ENCODE results near the gene A4GALT.

Gene A4GALT

GRCh38 chr22:42664976-42665831, 55.5 kb downstream of the A4GALT start:
- no peak for DNase-seq
- in situ Hi-C loops (cut with MboI; ENCODE audit: low pct_unique_long_range_greater_than_20kb, low sequenced_read_pairs) = no loop called here

DNA sequence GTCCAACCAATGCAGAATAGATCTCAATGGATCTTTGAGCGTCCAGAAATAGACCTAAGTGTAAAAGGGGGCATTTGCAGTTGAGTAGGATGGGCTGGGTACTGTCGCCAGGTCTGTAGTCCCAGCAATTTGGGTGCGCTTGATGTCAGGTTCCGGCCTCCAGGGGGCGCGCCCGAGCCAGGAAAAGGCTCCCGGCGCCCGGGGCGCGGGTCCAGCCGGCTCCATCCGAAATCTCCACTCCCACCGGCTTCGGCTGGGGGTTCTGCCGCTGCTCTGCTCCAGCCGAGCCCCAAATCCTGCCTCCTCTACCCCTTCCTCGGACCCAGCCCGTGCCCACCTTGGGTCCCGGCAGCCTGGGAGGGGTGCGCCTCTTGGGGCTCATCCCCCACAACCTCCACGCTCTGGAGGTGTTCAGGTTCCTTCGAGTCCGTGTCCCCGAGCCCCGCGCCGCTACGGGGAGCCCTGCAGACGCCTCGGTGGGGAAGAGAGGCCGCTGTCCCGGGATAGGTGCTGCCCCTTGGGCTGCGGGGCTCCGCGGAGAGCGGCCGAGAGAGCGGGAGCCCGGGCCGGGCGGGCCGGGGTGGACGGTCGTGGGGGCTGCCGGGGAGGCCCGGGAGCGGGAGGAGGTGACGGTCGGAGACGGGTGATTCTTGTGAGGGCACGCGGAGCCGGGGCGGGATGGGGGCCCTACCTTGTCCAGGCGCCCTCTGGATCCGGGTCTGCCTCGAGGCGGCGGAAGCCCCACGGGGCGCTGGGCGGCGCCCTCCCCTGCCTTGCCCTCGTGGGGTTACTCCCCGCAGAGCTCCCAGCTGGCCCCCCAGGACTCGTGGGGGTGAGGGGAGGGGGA, 58.5 kb downstream of the A4GALT start:
- in situ Hi-C loops (cut with MboI; ENCODE audit: low pct_unique_long_range_greater_than_20kb, low sequenced_read_pairs) = no loop called here
- peak; percentile 82 for DNase-seq

- DNase-seq = no peak
- in situ Hi-C loops (cut with MboI; ENCODE audit: low pct_unique_long_range_greater_than_20kb, low sequenced_read_pairs) = no loop called here
These were observed 64.1 kb downstream of the A4GALT start for GRCh38 chr22:42656578-42656977.

DNA sequence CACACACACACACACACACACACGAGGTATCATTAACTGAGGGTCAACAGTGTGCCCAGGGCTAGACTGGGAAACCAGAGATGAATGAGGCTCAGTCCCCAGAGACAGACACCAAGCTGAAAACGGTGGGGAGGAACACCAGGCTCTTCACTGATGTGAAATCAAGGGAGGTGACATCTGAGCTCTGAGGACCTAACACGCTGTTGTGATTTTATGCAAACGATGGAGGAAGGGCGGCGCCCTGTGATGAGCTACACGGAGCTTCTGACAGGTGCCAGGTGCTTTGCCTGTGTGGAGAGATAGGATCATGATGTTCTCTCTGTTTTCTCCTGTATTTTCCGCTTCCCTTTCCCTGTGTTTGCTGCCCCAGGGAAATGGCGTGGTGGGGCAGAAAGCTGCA, 65.0 kb downstream of the A4GALT start:
- no peak for DNase-seq
- in situ Hi-C loops (cut with MboI; ENCODE audit: low pct_unique_long_range_greater_than_20kb, low sequenced_read_pairs) = no loop called here

DNA sequence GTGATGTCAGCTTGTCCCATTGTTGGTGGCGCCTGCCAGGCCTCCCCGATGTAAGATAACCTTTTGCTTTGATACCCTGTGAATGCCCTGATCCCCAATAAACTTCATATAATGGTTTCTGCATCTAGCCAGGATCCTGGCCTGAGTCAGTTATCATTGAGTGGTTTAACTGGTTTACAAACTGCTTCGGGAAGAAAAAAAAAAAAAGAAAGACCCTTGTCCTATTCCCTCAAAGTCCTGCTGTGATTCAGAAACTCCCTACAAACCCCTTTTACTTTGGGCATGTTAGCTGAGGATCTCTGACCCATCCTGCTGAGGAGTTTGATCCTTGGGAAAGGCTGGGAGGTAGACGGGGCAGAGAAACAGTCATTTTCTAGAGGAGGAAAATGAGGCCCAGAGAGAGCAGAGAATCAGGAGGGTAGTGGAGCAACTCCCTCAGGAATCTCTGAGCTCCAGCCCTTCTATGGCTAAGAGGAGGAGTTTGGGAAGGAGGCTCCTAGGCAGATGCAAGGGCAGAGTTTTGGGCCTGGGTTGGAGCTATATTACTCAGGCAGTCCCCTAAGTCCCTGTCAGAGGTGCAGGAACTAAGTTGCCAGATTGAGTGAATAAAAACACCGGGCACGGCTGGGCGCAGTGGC, 66.1 kb downstream of the A4GALT start:
- no peak for DNase-seq
- in situ Hi-C loops (cut with MboI; ENCODE audit: low pct_unique_long_range_greater_than_20kb, low sequenced_read_pairs) = no loop called here

DNA sequence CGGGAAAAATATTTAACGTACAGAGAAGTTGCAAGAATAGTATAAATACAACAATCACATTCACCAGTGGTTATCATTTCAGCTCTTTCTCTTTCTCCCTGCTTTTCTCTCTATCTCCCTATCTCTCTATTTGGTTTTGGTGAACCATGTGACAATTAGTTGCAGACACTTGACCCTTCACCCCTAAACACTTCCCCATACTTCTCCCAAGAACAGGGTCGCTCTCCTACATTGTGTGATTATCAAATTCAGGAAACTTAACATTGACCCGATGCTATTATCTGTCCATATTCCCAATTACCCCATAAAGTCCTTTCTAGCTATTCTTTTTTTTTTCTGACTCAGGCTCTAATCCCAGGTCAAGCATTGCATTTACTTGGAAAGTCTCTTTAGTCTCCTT, 66.7 kb downstream of the A4GALT start:
- in situ Hi-C loops (cut with MboI; ENCODE audit: low pct_unique_long_range_greater_than_20kb, low sequenced_read_pairs) = no loop called here
- DNase-seq = no peak

DNA sequence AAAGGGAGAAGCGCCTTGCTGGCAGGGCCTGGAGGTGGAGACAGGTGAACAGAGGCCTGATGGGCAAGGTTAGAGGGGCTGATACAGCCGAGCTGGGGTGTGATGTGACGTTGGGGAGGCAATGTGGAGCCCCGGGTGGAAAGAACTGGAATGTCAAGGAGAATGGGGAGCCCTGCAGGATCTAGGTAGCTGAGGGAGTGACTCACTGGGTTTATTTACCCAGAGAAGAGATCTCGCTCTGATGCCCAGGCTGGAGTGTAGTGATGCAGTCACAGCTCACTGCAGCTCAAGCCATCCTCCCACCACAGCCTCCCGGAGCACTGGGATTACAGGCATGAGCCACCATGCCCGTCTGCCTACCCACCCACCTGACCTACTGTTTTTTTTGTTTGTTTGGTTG, 69.5 kb downstream of the A4GALT start:
- in situ Hi-C loops (cut with MboI; ENCODE audit: low pct_unique_long_range_greater_than_20kb, low sequenced_read_pairs) = no loop called here
- DNase-seq = no peak

- peak; percentile 74 for DNase-seq
- in situ Hi-C loops (cut with MboI; ENCODE audit: low pct_unique_long_range_greater_than_20kb, low sequenced_read_pairs) = no loop called here
These were observed 71.2 kb downstream of the A4GALT start, which contains the start of gene CYB5R3 for GRCh38 chr22:42649246-42650099. CYB5R3 (minus strand) TSS chr22:42649392; CDS start chr22:42649315, 77 bp downstream.

- in situ Hi-C loops (cut with MboI; ENCODE audit: low pct_unique_long_range_greater_than_20kb, low sequenced_read_pairs) = no loop called here
- DNase-seq = peak; percentile 47
These were observed 72.1 kb downstream of the A4GALT start for GRCh38 chr22:42648368-42649245.

- DNase-seq = no peak
- in situ Hi-C loops (cut with MboI; ENCODE audit: low pct_unique_long_range_greater_than_20kb, low sequenced_read_pairs) = no loop called here
These were observed 72.7 kb downstream of the A4GALT start for GRCh38 chr22:42648017-42648367.

DNA sequence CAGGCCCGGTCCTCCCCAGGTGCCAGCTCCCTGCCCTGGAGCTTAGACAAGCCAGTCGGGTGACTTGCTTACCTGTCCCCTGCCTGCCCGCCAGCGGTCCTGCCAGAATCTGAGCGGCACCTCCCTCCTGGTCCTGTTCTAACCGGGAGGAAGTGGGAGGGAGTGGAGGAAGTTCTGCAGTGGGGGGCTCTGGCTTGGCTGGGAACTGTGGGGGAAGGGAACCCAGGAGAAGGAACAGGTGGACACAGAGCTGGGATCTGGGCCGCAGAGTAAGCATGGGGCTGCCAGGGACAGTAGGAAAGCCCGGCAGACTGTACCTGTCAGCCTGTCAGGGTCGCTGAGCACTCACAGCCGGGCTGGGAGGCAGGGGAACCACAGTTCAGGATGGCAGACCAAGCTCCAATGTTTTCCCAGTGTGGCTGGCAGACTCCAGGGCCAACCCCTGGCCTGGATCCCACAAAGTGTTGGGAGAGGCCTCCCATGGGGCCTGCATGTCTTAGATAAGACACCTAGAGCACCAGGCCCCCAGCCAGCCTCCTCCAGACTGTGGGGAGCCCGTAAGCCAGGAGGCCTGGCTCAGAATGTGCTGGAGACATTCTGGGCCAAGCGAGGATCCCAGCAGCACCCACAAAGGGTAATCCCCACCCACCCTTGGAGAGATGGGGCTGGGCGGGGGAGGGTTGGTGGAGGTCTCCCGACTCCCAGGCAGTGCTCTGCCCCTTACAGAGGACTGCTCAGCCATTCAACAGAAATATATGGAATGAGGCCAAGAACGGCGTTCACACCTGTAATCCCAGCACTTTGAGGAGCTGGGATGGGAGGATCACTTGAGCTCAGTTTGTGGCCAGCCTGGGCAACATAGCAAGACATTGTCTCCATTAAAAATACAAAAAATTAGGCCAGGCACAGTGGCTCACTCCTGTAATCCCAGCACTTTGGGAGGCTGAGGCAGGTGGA, 73.8 kb downstream of the A4GALT start:
- in situ Hi-C loops (cut with MboI; ENCODE audit: low pct_unique_long_range_greater_than_20kb, low sequenced_read_pairs) = no loop called here
- DNase-seq = peak; percentile 14

- DNase-seq = no peak
- in situ Hi-C loops (cut with MboI; ENCODE audit: low pct_unique_long_range_greater_than_20kb, low sequenced_read_pairs) = no loop called here
These were observed 74.6 kb downstream of the A4GALT start for GRCh38 chr22:42645938-42646568.

DNA sequence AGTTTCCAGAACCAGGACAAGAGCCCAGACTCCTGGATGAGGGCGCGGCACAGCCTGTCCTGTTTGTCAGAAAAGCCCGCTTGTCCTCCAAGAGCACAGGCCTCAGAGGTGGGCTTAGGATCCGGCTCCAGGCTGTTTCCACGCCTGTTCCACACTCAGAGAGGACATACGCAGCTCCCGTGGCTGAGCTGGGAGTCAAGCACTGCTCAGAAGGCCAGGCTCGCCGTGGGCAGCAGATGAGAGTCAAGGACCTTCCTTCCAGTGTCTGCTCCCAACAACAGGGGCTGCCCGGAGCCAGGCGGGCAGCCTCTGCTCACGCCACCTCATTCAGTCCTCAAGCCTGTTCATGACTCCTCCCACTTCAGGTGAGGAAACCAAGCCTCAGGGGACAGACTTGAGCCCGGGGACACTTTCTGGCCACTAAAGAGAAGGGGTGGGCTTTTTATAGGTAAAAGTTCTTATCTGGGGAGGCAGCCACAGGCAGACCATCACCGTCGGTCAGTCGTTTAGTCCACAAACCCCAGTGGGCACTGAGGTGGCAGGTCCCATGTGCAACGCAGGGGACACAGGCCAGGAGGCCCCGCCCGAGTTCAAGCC, 75.2 kb downstream of the A4GALT start:
- in situ Hi-C loops (cut with MboI; ENCODE audit: low pct_unique_long_range_greater_than_20kb, low sequenced_read_pairs) = no loop called here

GRCh38 chr22:42644422-42645340, 76.0 kb downstream of the A4GALT start:
- in situ Hi-C loops (cut with MboI; ENCODE audit: low pct_unique_long_range_greater_than_20kb, low sequenced_read_pairs) = no loop called here
- peak; percentile 49 for DNase-seq

More for the DNA sequence above, 75.2 kb downstream of the A4GALT start:
- DNase-seq = no peak
